Measurements from ENCODE around the gene DVL2.

- TF ChIP-seq PATZ1 (CRISPR knock-in tag; IDR thresholded peaks at IDR 0.05; ENCODE audit: borderline replicate concordance) (no peak), ZNF565 (CRISPR knock-in tag; conservative IDR thresholded peaks at IDR 0.05; ENCODE audit: low read depth) (no peak), RARB (CRISPR knock-in tag; IDR thresholded peaks at IDR 0.05) (no peak), TCF4 (CRISPR knock-in tag; IDR thresholded peaks at IDR 0.05; ENCODE audit: borderline replicate concordance) (no peak), BACH2 (CRISPR knock-in tag; IDR thresholded peaks at IDR 0.05; ENCODE audit: borderline replicate concordance) (no peak), ZNF70 (CRISPR knock-in tag; IDR thresholded peaks at IDR 0.05) (no peak), TSHZ2 (CRISPR knock-in tag; IDR thresholded peaks at IDR 0.05) (no peak), POU6F1 (CRISPR knock-in tag; IDR thresholded peaks at IDR 0.05; ENCODE audit: borderline replicate concordance, low read depth) (no peak), TOX (CRISPR knock-in tag; IDR thresholded peaks at IDR 0.05; ENCODE audit: borderline replicate concordance) (no peak), ZNF8 (CRISPR knock-in tag; IDR thresholded peaks at IDR 0.05) (no peak), PPARA (CRISPR knock-in tag; IDR thresholded peaks at IDR 0.05; ENCODE audit: borderline replicate concordance) (no peak)
- TF ChIP-seq, protein P1, sequence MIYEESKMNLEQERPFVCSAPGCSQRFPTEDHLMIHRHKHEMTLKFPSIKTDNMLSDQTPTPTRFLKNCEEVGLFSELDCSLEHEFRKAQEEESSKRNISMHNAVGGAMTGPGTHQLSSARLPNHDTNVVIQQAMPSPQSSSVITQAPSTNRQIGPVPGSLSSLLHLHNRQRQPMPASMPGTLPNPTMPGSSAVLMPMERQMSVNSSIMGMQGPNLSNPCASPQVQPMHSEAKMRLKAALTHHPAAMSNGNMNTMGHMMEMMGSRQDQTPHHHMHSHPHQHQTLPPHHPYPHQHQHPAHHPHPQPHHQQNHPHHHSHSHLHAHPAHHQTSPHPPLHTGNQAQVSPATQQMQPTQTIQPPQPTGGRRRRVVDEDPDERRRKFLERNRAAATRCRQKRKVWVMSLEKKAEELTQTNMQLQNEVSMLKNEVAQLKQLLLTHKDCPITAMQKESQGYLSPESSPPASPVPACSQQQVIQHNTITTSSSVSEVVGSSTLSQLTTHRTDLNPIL (CRISPR knock-in tag; IDR thresholded peaks at IDR 0.05; ENCODE audit: low read depth), result no peak
Observed at GRCh38 chr17:7279448-7279847, 45.1 kb upstream of the DVL2 start.
